Endothelial cell of umbilical vein (primary cell): ENCODE results near the gene KRABD2.

Experiments used
- BruUV-seq: library from RNA; stranded (reverse); fragments of 400-500 nt; replicated peaks from 2 replicates; lab custom pipeline; 2021; lab: Mats Ljungman, UMichigan
- CTCF ChIA-PET: fragments of 300-600, 350-600 bp; sonication (Branson Sonifier 250); formaldehyde crosslinking; loops from one replicate; lab custom pipeline; 2021; ENCODE audit warnings: antibody characterized with exemption, inconsistent platforms; lab: Charles Lee
- POLR2A ChIA-PET: fragments of 300-600, 350-600 bp; sonication (Branson Sonifier 250); formaldehyde crosslinking; loops from one replicate; lab custom pipeline; 2021; ENCODE audit warnings: antibody characterized with exemption, inconsistent platforms; lab: Charles Lee
- DNase-seq: peaks from one replicate; pipeline ENCODE4 v3.0.0-alpha.2; 2011; ENCODE audit warnings: low read depth, low spot score
- FAIRE-seq: peaks from 2 replicates; lab custom pipeline; 2011; peaks lifted over from hg19 to GRCh38; lab: Jason Lieb, UNC
- H2AFZ ChIP-seq: 2 replicates; pipeline ENCODE4 v1.6.0; 2012; ENCODE audit warnings: low read depth, low read length, control low read depth, inconsistent platforms
- H3K27ac ChIP-seq: 2 replicates; pipeline ENCODE4 v1.5.1; 2011; ENCODE audit warnings: low read depth, mild to moderate bottlenecking, control low read depth, low read length, moderate library complexity; ENCODE audit not compliant: insufficient read depth
- H3K27me3 ChIP-seq, 2 experiments: 2 replicates each; pipeline versions ENCODE4 v1.6.0 to v1.6.1; 2011; ENCODE audit warnings: low read length in 2 of 2, mixed read lengths in 1 of 2; ENCODE audit not compliant: control insufficient read depth in 2 of 2, insufficient read depth in 2 of 2
- H3K36me3 ChIP-seq, 2 experiments: 2 replicates in 1 of 2; 3 replicates in 1 of 2; pipeline ENCODE4 v1.5.1; 2011; ENCODE audit warnings: low read length in 2 of 2, mild to moderate bottlenecking in 1 of 2, moderate library complexity in 1 of 2; ENCODE audit not compliant: control insufficient read depth in 2 of 2, insufficient read depth in 2 of 2; ENCODE audit errors: extremely low read depth in 1 of 2
- H3K4me1 ChIP-seq: 3 replicates; pipeline ENCODE4 v1.5.1; 2011; ENCODE audit warnings: mild to moderate bottlenecking, low read length; ENCODE audit not compliant: control insufficient read depth, insufficient read depth; ENCODE audit errors: extremely low read depth
- H3K4me2 ChIP-seq: 2 replicates; pipeline ENCODE4 v1.6.1; 2011; ENCODE audit warnings: low read length, control low read depth, mixed read lengths; ENCODE audit not compliant: insufficient read depth
- H3K4me3 ChIP-seq, 3 experiments: fragments of 200-600 bp in 1 of 3; sonication (generic), shearing (Covaris generic) in 1 of 3; replicated peaks in 1 of 3; 2 replicates each; pipeline ENCODE4 v1.5.1; 2011 to 2016; ENCODE audit warnings: control low read depth in 3 of 3, low read length in 3 of 3, mild to moderate bottlenecking in 2 of 3, inconsistent platforms in 1 of 3, low read depth in 1 of 3, moderate library complexity in 1 of 3; ENCODE audit not compliant: insufficient read depth in 1 of 3
- H3K79me2 ChIP-seq: 2 replicates; pipeline ENCODE4 v1.6.0; 2012; ENCODE audit warnings: low read length, inconsistent platforms; ENCODE audit not compliant: control insufficient read depth, insufficient read depth
- H3K9ac ChIP-seq: replicated peaks from 2 replicates; pipeline ENCODE3; 2011; ENCODE audit warnings: low read length, control low read depth; ENCODE audit not compliant: insufficient read depth; ENCODE audit errors: extremely low read depth
- H3K9me1 ChIP-seq: replicated peaks from 3 replicates; pipeline ENCODE4 v1.6.0; 2011; ENCODE audit warnings: mild to moderate bottlenecking, low read length; ENCODE audit not compliant: control insufficient read depth, insufficient read depth; ENCODE audit errors: extremely low read depth
- H3K9me3 ChIP-seq: replicated peaks from 2 replicates; pipeline ENCODE4 v1.5.1; 2012; ENCODE audit warnings: low read length, inconsistent platforms; ENCODE audit not compliant: control insufficient read depth, insufficient read depth
- H4K20me1 ChIP-seq: replicated peaks from 2 replicates; pipeline ENCODE3; 2011; ENCODE audit warnings: mild to moderate bottlenecking, low read length; ENCODE audit not compliant: control insufficient read depth, insufficient read depth; ENCODE audit errors: extremely low read depth
- EZH2 ChIP-seq: IDR thresholded peaks from 2 replicates; pipeline ENCODE4 v1.6.1; 2012; ENCODE audit warnings: borderline replicate concordance, low read depth, mild to moderate bottlenecking, moderate library complexity, low read length, inconsistent platforms; ENCODE audit not compliant: severe bottlenecking
- FOS ChIP-seq: IDR thresholded peaks from 2 replicates; pipeline ENCODE4 v1.6.1; 2011; ENCODE audit warnings: mild to moderate bottlenecking, low read length, moderate library complexity, borderline replicate concordance; ENCODE audit not compliant: insufficient read depth
- GATA2 ChIP-seq: IDR thresholded peaks from 2 replicates; pipeline ENCODE4 v1.7.0; 2011; ENCODE audit warnings: low read depth, mild to moderate bottlenecking, moderate library complexity, mixed read lengths, low read length; ENCODE audit not compliant: insufficient read length, insufficient read depth
- JUN ChIP-seq: IDR thresholded peaks from 2 replicates; pipeline ENCODE4 v1.6.1; 2011; ENCODE audit warnings: borderline replicate concordance, low read depth; ENCODE audit not compliant: insufficient read length, insufficient read depth
- MAX ChIP-seq: IDR thresholded peaks from 2 replicates; pipeline ENCODE4 v1.6.1; 2011; ENCODE audit not compliant: insufficient read depth, insufficient read length
- MYC ChIP-seq: IDR thresholded peaks from one replicate; pipeline ENCODE4 v1.6.1; 2011; ENCODE audit warnings: mild to moderate bottlenecking, low read depth, low read length
- POLR2A ChIP-seq: IDR thresholded peaks from 2 replicates; pipeline ENCODE4 v1.6.1; 2012; ENCODE audit warnings: low read depth, mild to moderate bottlenecking, control low read depth, low read length
- POLR2AphosphoS5 ChIP-seq: IDR thresholded peaks from 2 replicates; pipeline ENCODE4 v1.6.1; 2012; ENCODE audit warnings: low read depth, mild to moderate bottlenecking, control low read depth, low read length, moderate library complexity; ENCODE audit not compliant: insufficient read depth
- dilution Hi-C: fragments of 300-500 bp; cut with MboI; formaldehyde crosslinking; loops from one replicate; pipeline ENCODE4 v1.15.0; 2019; ENCODE audit warnings: low sequenced_read_pairs; ENCODE audit not compliant: extremely low pct_ligation_motif_present
- intact Hi-C: fragments of 100-400 bp; cut with micrococcal nuclease; formaldehyde crosslinking; loops from one replicate; pipeline ENCODE4 v1.10.0; 2022
- TF ChIP-seq, protein P1 (sequence below), 2 donors: IDR thresholded peaks; 1 replicate in 1 of 2; 2 replicates in 1 of 2; pipeline ENCODE4 v1.5.1; 2011; ENCODE audit warnings: low read length in 2 of 2, mild to moderate bottlenecking in 2 of 2, moderate library complexity in 2 of 2, control low read depth in 1 of 2, inconsistent platforms in 1 of 2, low read depth in 1 of 2; ENCODE audit not compliant: insufficient read depth in 1 of 2; ENCODE audit errors: extremely low read depth in 1 of 2

Gene KRABD2

GRCh38 chr17:8387914-8388651 is 11.6 kb upstream of the KRABD2 start:
- Histone ChIP-seq H3K27ac (no peak overlapping the region), H3K27me3 (peaks cover 0 to 2% of the 10 kb centered on the region in 2 experiments), H3K9me1 (no peaks in the 10 kb centered on the region), H2AFZ (no peak overlapping the region), H3K36me3 (no peaks in the 10 kb centered on the region), H3K4me2 (no peak overlapping the region), H3K4me1 (peaks cover 13% of the 10 kb centered on the region), H3K9ac (no peak overlapping the region), H3K9me3 (no peaks in the 10 kb centered on the region), H3K4me3 (no peak overlapping the region), H4K20me1 (no peaks in the 10 kb centered on the region), H3K79me2 (no peaks in the 10 kb centered on the region)
- FAIRE-seq (no peak), DNase-seq (no peak)
- ChIA-PET CTCF (interaction anchor here (3.8 kb wide), 1 partner anchor 358 kb away, joined by 19 read pairs; no protein-coding TSS in a partner anchor), POLR2A (no interaction called here)
- no TSS peak for BruUV-seq
- TF ChIP-seq MAX (no peak), FOS (no peak), JUN (no peak), POLR2AphosphoS5 (no peak), EZH2 (no peak), GATA2 (no peak), POLR2A (no peak), MYC (no peak)
- TF ChIP-seq, protein P1, sequence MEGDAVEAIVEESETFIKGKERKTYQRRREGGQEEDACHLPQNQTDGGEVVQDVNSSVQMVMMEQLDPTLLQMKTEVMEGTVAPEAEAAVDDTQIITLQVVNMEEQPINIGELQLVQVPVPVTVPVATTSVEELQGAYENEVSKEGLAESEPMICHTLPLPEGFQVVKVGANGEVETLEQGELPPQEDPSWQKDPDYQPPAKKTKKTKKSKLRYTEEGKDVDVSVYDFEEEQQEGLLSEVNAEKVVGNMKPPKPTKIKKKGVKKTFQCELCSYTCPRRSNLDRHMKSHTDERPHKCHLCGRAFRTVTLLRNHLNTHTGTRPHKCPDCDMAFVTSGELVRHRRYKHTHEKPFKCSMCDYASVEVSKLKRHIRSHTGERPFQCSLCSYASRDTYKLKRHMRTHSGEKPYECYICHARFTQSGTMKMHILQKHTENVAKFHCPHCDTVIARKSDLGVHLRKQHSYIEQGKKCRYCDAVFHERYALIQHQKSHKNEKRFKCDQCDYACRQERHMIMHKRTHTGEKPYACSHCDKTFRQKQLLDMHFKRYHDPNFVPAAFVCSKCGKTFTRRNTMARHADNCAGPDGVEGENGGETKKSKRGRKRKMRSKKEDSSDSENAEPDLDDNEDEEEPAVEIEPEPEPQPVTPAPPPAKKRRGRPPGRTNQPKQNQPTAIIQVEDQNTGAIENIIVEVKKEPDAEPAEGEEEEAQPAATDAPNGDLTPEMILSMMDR (IDR thresholded peaks at IDR 0.05; ENCODE audit: extremely low read depth in 1 of 2, insufficient read depth in 1 of 2, low read depth in 1 of 2, low read length in 2 of 2): no peak
- dilution Hi-C loops (no loop called here), intact Hi-C loops (no loop called here)
